NB4 (cell line): ENCODE measurements around the gene IPPK.

ENCODE experiments used
- CTCF ChIP-seq: IDR thresholded peaks from one replicate; pipeline ENCODE4 v1.5.1; 2012; ENCODE audit warnings: low read depth, low read length
- MYC ChIP-seq: IDR thresholded peaks from 2 replicates; pipeline ENCODE4 v1.6.1; 2011; ENCODE audit warnings: low read depth, low read length
- POLR2A ChIP-seq: IDR thresholded peaks from 2 replicates; pipeline ENCODE4 v1.6.1; 2011; ENCODE audit warnings: mild to moderate bottlenecking; ENCODE audit not compliant: insufficient read length; ENCODE audit errors: extremely low read depth

GRCh38 chr9:92636627-92637026 is 33.3 kb downstream of the IPPK start:
- TF ChIP-seq CTCF: peak; percentile 5
- no peak for TF ChIP-seq MYC
- no peak for TF ChIP-seq POLR2A
